ENCODE data around the gene SLC26A9. TPM values are rescaled to one million over a fixed set of nuclear protein-coding genes. Genes with fewer than 3 reads are reported as not detected.

Gene SLC26A9
- total and polyA plus RNA-seq, 2 of the 4 experiments (the other 2 are of a cell fraction), result not detected

- no peak overlapping the region for H3K23ac ChIP-seq (ENCODE audit: low read depth, low read length)
- H3K4ac ChIP-seq (ENCODE audit: low read depth, low read length), result no peak overlapping the region
- H3K9me1 ChIP-seq (ENCODE audit: insufficient read depth, low read length), result no peaks in the 10 kb centered on the region
- H4K20me1 ChIP-seq (ENCODE audit: insufficient read depth, low read length), result no peaks in the 10 kb centered on the region; the same call in 1 of the 2 replicates
- no peak overlapping the region for H4K8ac ChIP-seq (ENCODE audit: low read depth in 2 of 2, low read length in 2 of 2)
- H2BK120ac ChIP-seq (ENCODE audit: low read depth, low read length), result no peak overlapping the region
- peaks cover 13% of the 10 kb centered on the region for H3K27me3 ChIP-seq (ENCODE audit: control insufficient read depth, insufficient read depth, low read length)
- no peak overlapping the region for H4K91ac ChIP-seq (ENCODE audit: insufficient read depth, low read depth, low read length)
- H3K79me1 ChIP-seq (ENCODE audit: low read depth in 1 of 2, low read length in 2 of 2), result no peaks in the 10 kb centered on the region
- no peak overlapping the region for H3K56ac ChIP-seq (ENCODE audit: extremely low read depth, insufficient read depth, low read length)
- no peaks in the 10 kb centered on the region for H3K4me1 ChIP-seq (ENCODE audit: control insufficient read depth, insufficient read depth, low read length)
- no peak overlapping the region for H2BK20ac ChIP-seq (ENCODE audit: low read depth, low read length)
- H4K5ac ChIP-seq (ENCODE audit: low read depth, low read length), result no peak overlapping the region
- DNase-seq (no peak), ATAC-seq (ENCODE audit: low read depth) (no peak)
- no peak overlapping the region for H3K14ac ChIP-seq (replicated peaks; ENCODE audit: low read depth, low read length)
- H3K18ac ChIP-seq (ENCODE audit: low read depth, low read length), result no peak overlapping the region
- no peak overlapping the region for H2BK5ac ChIP-seq (ENCODE audit: low read depth, low read length, poor library complexity, severe bottlenecking)
- no TSS peak for BruUV-seq (replicated peaks)
- H2AK5ac ChIP-seq (ENCODE audit: low read depth, low read length), result no peak overlapping the region
- POLR2A ChIA-PET (ENCODE audit: unreplicated experiment), result no interaction called here
- TF ChIP-seq CHD1 (IDR thresholded peaks at IDR 0.05; ENCODE audit: low read depth, low read length) (no peak), NFE2L2 (IDR thresholded peaks at IDR 0.05; ENCODE audit: low read depth, low read length) (no peak), ELK1 (IDR thresholded peaks at IDR 0.05; ENCODE audit: borderline replicate concordance, low read depth, low read length) (no peak), POLR2A (IDR thresholded peaks at IDR 0.05; ENCODE audit: low read depth, low read length) (no peak), RAD21 (IDR thresholded peaks at IDR 0.05; ENCODE audit: low read length) (no peak), RCOR1 (IDR thresholded peaks at IDR 0.05; ENCODE audit: insufficient replicate concordance, low read length) (no peak), MXI1 (IDR thresholded peaks at IDR 0.05; ENCODE audit: borderline replicate concordance, low read depth, low read length) (no peak), CEBPB (IDR thresholded peaks at IDR 0.05; ENCODE audit: low read depth, low read length) (no peak), SMC3 (IDR thresholded peaks at IDR 0.05; ENCODE audit: low read depth, low read length) (no peak), USF2 (IDR thresholded peaks at IDR 0.05; ENCODE audit: low read depth, low read length) (no peak), RFX5 (IDR thresholded peaks at IDR 0.05; ENCODE audit: low read depth, low read length) (no peak), MAFK (IDR thresholded peaks at IDR 0.05; ENCODE audit: low read depth, low read length) (no peak), MAZ (IDR thresholded peaks at IDR 0.05; ENCODE audit: borderline replicate concordance, low read depth, low read length) (no peak), FOS (IDR thresholded peaks at IDR 0.05; ENCODE audit: low read depth, low read length) (no peak)
- TF ChIP-seq, protein P1, sequence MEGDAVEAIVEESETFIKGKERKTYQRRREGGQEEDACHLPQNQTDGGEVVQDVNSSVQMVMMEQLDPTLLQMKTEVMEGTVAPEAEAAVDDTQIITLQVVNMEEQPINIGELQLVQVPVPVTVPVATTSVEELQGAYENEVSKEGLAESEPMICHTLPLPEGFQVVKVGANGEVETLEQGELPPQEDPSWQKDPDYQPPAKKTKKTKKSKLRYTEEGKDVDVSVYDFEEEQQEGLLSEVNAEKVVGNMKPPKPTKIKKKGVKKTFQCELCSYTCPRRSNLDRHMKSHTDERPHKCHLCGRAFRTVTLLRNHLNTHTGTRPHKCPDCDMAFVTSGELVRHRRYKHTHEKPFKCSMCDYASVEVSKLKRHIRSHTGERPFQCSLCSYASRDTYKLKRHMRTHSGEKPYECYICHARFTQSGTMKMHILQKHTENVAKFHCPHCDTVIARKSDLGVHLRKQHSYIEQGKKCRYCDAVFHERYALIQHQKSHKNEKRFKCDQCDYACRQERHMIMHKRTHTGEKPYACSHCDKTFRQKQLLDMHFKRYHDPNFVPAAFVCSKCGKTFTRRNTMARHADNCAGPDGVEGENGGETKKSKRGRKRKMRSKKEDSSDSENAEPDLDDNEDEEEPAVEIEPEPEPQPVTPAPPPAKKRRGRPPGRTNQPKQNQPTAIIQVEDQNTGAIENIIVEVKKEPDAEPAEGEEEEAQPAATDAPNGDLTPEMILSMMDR (conservative IDR thresholded peaks at IDR 0.05; ENCODE audit: low read depth, low read length), result no peak
- CTCF ChIA-PET, result no interaction called here
- WGBS, 2 experiments (ENCODE audit: extremely low coverage in 2 of 2, insufficient read length in 1 of 2), result no CpG with 5 or more reads among the region's 2 CpGs
- no peak overlapping the region for H3K4me3 ChIP-seq (ENCODE audit: insufficient read depth, low read depth, low read length)
- no peaks in the 10 kb centered on the region for H3K36me3 ChIP-seq (ENCODE audit: control insufficient read depth, insufficient read depth, low read length)
- H2AFZ ChIP-seq (replicated peaks; ENCODE audit: low read length, poor library complexity), result no peak overlapping the region
- H2AK9ac ChIP-seq (replicated peaks; ENCODE audit: low read depth, low read length, poor library complexity), result no peak overlapping the region
- in situ Hi-C loops (cut with MboI; ENCODE audit: low sequenced_read_pairs), result loop anchor here (5.0 to 25.0 kb wide), 2 partner anchors 122 to 252 kb away; no protein-coding TSS in a partner anchor
- dilution Hi-C loops (cut with HindIII; ENCODE audit: low sequenced_read_pairs, unreplicated experiment), result no loop called here
- no peaks in the 10 kb centered on the region for H3K9me3 ChIP-seq (ENCODE audit: control insufficient read depth, insufficient read depth, low read length)
- no peak overlapping the region for H3K9ac ChIP-seq (ENCODE audit: low read depth, low read length)
- intact Hi-C loops (cut with micrococcal nuclease), result no loop called here
- H3K27ac ChIP-seq (ENCODE audit: insufficient read depth, low read length), result no peak overlapping the region
- no peak overlapping the region for H2BK15ac ChIP-seq (ENCODE audit: low read depth, low read length)
- H3K4me2 ChIP-seq (ENCODE audit: low read depth, low read length), result no peak overlapping the region
Observed at GRCh38 chr1:205914155-205914507, 29.1 kb downstream of the SLC26A9 start.
